Tibial artery (tissue), 4 donors: ENCODE data around the gene CMTM8.

Experiments used
- DNase-seq, 2 donors: peaks; one replicate each; pipeline ENCODE4 v3.0.0-alpha.2; 2019
- H3K27ac ChIP-seq, 2 donors: fragments of 200-600 bp; sonication (generic) in 1 of 2; 1 replicate in 1 of 2; 2 replicates in 1 of 2; pipeline ENCODE4 v1.5.1; 2018 to 2019; ENCODE audit warnings: mild to moderate bottlenecking in 1 of 2
- H3K27me3 ChIP-seq, 2 donors: fragments of 200-600 bp; sonication (generic) in 1 of 2; one replicate each; pipeline versions ENCODE4 v1.5.1 to v1.6.0; 2016 to 2019
- H3K36me3 ChIP-seq, 3 donors: fragments of 200-600 bp; sonication (generic) in 2 of 3; one replicate each; pipeline ENCODE4 v1.5.1; 2016 to 2019; ENCODE audit warnings: mild to moderate bottlenecking in 2 of 3
- H3K4me1 ChIP-seq, 4 donors: fragments of 200-600 bp; sonication (generic) in 2 of 4; 1 replicate in 3 of 4; 2 replicates in 1 of 4; pipeline ENCODE4 v1.5.1; 2016 to 2019
- H3K4me3 ChIP-seq, 2 donors: fragments of 200-600 bp; sonication (generic) in 1 of 2; 1 replicate in 1 of 2; 2 replicates in 1 of 2; pipeline ENCODE4 v1.5.1; 2018 to 2019; ENCODE audit warnings: mild to moderate bottlenecking in 2 of 2
- H3K9me3 ChIP-seq, 3 donors: fragments of 200-600 bp; sonication (generic) in 1 of 3; one replicate each; pipeline ENCODE4 v1.5.1; 2016 to 2019
- CTCF ChIP-seq, 2 experiments: fragments of 200-600 bp in 1 of 2; fragments of 450-650 bp in 1 of 2; IDR thresholded peaks; one replicate each; pipeline ENCODE4 v1.5.1; 2017 to 2019; ENCODE audit warnings: antibody characterized with exemption in 2 of 2, mild to moderate bottlenecking in 1 of 2, moderate library complexity in 1 of 2
- intact Hi-C: fragments of 100-400 bp; cut with DNase I; formaldehyde crosslinking; loops from one replicate; pipeline ENCODE4 v1.15.0; 2023; ENCODE audit warnings: low total_unique reads

Gene CMTM8

GRCh38 chr3:32254268-32254667 is 15.8 kb downstream of the CMTM8 start:
- Histone ChIP-seq H3K9me3 (peaks cover 0 to 7% (median 0%) of the 10 kb centered on the region in 3 donors), H3K27ac (no peak overlapping the region), H3K4me1 (no peaks in the 10 kb centered on the region), H3K4me3 (no peak overlapping the region), H3K36me3 (no peaks in the 10 kb centered on the region), H3K27me3 (no peaks in the 10 kb centered on the region)
- no peak for TF ChIP-seq CTCF (IDR thresholded peaks at IDR 0.05)
- no peak for DNase-seq
- intact Hi-C loops = no loop called here

GRCh38 chr3:32255345-32255744 is 16.9 kb downstream of the CMTM8 start:
- Histone ChIP-seq H3K27me3 (no peaks in the 10 kb centered on the region), H3K4me3 (no peak overlapping the region), H3K27ac (no peak overlapping the region), H3K36me3 (no peaks in the 10 kb centered on the region), H3K9me3 (peaks cover 0 to 7% (median 0%) of the 10 kb centered on the region in 3 donors), H3K4me1 (no peaks in the 10 kb centered on the region)
- intact Hi-C loops = no loop called here
- DNase-seq = no peak
- TF ChIP-seq CTCF (IDR thresholded peaks at IDR 0.05) = no peak

- no peak for TF ChIP-seq CTCF (IDR thresholded peaks at IDR 0.05)
- no peaks in the 10 kb centered on the region for H3K27me3 ChIP-seq
- no peak overlapping the region for H3K27ac ChIP-seq
- H3K9me3 ChIP-seq = peaks cover 0 to 7% (median 0%) of the 10 kb centered on the region in 3 donors
- H3K4me1 ChIP-seq = no peaks in the 10 kb centered on the region
- no peak overlapping the region for H3K4me3 ChIP-seq
- no peak for DNase-seq
- intact Hi-C loops = no loop called here
- H3K36me3 ChIP-seq = no peaks in the 10 kb centered on the region
These were observed 17.7 kb downstream of the CMTM8 start for GRCh38 chr3:32256206-32256605.

GRCh38 chr3:32257042-32257441 is 18.6 kb downstream of the CMTM8 start:
- no peak overlapping the region for H3K4me3 ChIP-seq
- TF ChIP-seq CTCF (IDR thresholded peaks at IDR 0.05) = no peak
- H3K36me3 ChIP-seq = no peaks in the 10 kb centered on the region
- no peak overlapping the region for H3K27ac ChIP-seq
- no peak for DNase-seq
- H3K4me1 ChIP-seq = no peaks in the 10 kb centered on the region
- peaks cover 0 to 7% (median 0%) of the 10 kb centered on the region in 3 donors for H3K9me3 ChIP-seq
- intact Hi-C loops = no loop called here
- H3K27me3 ChIP-seq = no peaks in the 10 kb centered on the region

- Histone ChIP-seq H3K4me3 (no peak overlapping the region), H3K27me3 (no peaks in the 10 kb centered on the region), H3K27ac (no peak overlapping the region), H3K4me1 (no peaks in the 10 kb centered on the region), H3K36me3 (no peaks in the 10 kb centered on the region), H3K9me3 (peaks cover 0 to 7% (median 0%) of the 10 kb centered on the region in 3 donors)
- no peak for TF ChIP-seq CTCF (IDR thresholded peaks at IDR 0.05)
- intact Hi-C loops = no loop called here
- DNase-seq = no peak
These were observed 19.4 kb downstream of the CMTM8 start for GRCh38 chr3:32257641-32258438.
